Kasumi-1 (cell line): ENCODE results near the gene TLL1.

ENCODE experiments used
- DNase-seq, 2 experiments: peaks; one replicate each; lab custom pipeline; 2025; lab: John Stamatoyannopoulos, UW

TLL1 gene

GRCh38 chr4:165872461-165873297 lies at the start of gene TLL1:
TSS of gene TLL1 (plus strand) at chr4:165873237. CDS start at chr4:165873905, 668 bp downstream.
- peak in 1 of 2 experiments; percentile 27 for DNase-seq

GRCh38 chr4:165826166-165826565 lies 46.9 kb upstream of the TLL1 start:
- DNase-seq, result no peak

GRCh38 chr4:165827018-165827417 lies 46.0 kb upstream of the TLL1 start:
- DNase-seq, result no peak

GRCh38 chr4:165828928-165829327 lies 44.1 kb upstream of the TLL1 start:
- DNase-seq, result no peak

GRCh38 chr4:165834116-165834515 lies 38.9 kb upstream of the TLL1 start:
- no peak for DNase-seq

GRCh38 chr4:165838575-165838974 lies 34.5 kb upstream of the TLL1 start:
- DNase-seq, result no peak

- no peak for DNase-seq
These were observed 33.3 kb upstream of the TLL1 start for GRCh38 chr4:165839615-165840333.

GRCh38 chr4:165842684-165843083 lies 30.4 kb upstream of the TLL1 start:
- DNase-seq, result no peak

- DNase-seq, result no peak
These were observed 28.9 kb upstream of the TLL1 start for GRCh38 chr4:165844161-165844560.

- DNase-seq, result no peak
These were observed 21.8 kb upstream of the TLL1 start for GRCh38 chr4:165851256-165851655.

- DNase-seq, result no peak
These were observed 17.8 kb upstream of the TLL1 start for GRCh38 chr4:165855191-165855590.

GRCh38 chr4:165861363-165861762 lies 11.7 kb upstream of the TLL1 start:
- DNase-seq, result no peak

GRCh38 chr4:165864271-165864670 lies 8.8 kb upstream of the TLL1 start:
- no peak for DNase-seq

GRCh38 chr4:165866019-165866650 lies 6.9 kb upstream of the TLL1 start:
- no peak for DNase-seq

- DNase-seq, result no peak
These were observed 5.1 kb upstream of the TLL1 start for GRCh38 chr4:165867961-165868360.

GRCh38 chr4:165873298-165874071 lies 448 bp downstream of the TLL1 start:
- peak; percentile 27 to 43 for DNase-seq

- no peak for DNase-seq
These were observed 1.2 kb downstream of the TLL1 start for GRCh38 chr4:165874072-165874790.

GRCh38 chr4:165874791-165875371 lies 1.8 kb downstream of the TLL1 start:
- DNase-seq, result no peak

- no peak for DNase-seq
These were observed 2.4 kb downstream of the TLL1 start for GRCh38 chr4:165875446-165875845.

- DNase-seq, result no peak
These were observed 4.2 kb downstream of the TLL1 start for GRCh38 chr4:165877286-165877685.

- no peak for DNase-seq
These were observed 6.6 kb downstream of the TLL1 start for GRCh38 chr4:165879641-165880040.
